Endothelial cell of umbilical vein (primary cell): Measurements from ENCODE around the gene NFU1.

Experiments used
- EZH2 ChIP-seq: IDR thresholded peaks from 2 replicates; pipeline ENCODE4 v1.6.1; 2012; ENCODE audit warnings: borderline replicate concordance, low read depth, mild to moderate bottlenecking, moderate library complexity, low read length, inconsistent platforms; ENCODE audit not compliant: severe bottlenecking
- TF ChIP-seq, protein P1 (sequence below), 2 donors: IDR thresholded peaks; 1 replicate in 1 of 2; 2 replicates in 1 of 2; pipeline ENCODE4 v1.5.1; 2011; ENCODE audit warnings: low read length in 2 of 2, mild to moderate bottlenecking in 2 of 2, moderate library complexity in 2 of 2, control low read depth in 1 of 2, inconsistent platforms in 1 of 2, low read depth in 1 of 2; ENCODE audit not compliant: insufficient read depth in 1 of 2; ENCODE audit errors: extremely low read depth in 1 of 2

- TF ChIP-seq, protein P1, sequence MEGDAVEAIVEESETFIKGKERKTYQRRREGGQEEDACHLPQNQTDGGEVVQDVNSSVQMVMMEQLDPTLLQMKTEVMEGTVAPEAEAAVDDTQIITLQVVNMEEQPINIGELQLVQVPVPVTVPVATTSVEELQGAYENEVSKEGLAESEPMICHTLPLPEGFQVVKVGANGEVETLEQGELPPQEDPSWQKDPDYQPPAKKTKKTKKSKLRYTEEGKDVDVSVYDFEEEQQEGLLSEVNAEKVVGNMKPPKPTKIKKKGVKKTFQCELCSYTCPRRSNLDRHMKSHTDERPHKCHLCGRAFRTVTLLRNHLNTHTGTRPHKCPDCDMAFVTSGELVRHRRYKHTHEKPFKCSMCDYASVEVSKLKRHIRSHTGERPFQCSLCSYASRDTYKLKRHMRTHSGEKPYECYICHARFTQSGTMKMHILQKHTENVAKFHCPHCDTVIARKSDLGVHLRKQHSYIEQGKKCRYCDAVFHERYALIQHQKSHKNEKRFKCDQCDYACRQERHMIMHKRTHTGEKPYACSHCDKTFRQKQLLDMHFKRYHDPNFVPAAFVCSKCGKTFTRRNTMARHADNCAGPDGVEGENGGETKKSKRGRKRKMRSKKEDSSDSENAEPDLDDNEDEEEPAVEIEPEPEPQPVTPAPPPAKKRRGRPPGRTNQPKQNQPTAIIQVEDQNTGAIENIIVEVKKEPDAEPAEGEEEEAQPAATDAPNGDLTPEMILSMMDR (IDR thresholded peaks at IDR 0.05; ENCODE audit: extremely low read depth in 1 of 2, insufficient read depth in 1 of 2, low read depth in 1 of 2, low read length in 2 of 2), result no peak
- no peak for TF ChIP-seq EZH2
Measured at GRCh38 chr2:69386789-69387734, 50.2 kb downstream of the NFU1 start, which contains the start of gene GFPT1.
